ENCODE measurements around the gene PCDHGA2.

DNA sequence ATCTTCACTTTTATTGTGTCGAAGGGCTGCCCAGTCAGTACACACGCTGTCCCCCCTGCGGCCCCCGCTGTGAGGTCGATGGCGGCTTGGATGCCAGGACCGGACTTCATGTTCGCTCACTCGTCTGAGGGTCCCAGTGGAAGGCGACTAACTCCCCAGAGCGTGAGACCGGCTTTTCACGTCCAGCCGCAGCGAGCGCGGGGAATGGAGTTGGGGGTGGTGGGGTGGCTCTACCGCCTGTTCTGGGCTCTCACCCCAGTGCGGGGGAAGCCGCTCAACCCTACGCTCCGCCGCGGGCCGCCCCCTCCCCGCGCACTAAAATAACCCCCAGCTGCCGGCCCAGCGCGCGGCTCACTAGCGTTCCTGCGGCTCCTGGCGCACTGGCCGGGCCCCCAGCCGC, 34.8 kb upstream of the PCDHGA2 start, which contains the start of gene SLC25A2:
- TF ChIP-seq, protein P1, sequence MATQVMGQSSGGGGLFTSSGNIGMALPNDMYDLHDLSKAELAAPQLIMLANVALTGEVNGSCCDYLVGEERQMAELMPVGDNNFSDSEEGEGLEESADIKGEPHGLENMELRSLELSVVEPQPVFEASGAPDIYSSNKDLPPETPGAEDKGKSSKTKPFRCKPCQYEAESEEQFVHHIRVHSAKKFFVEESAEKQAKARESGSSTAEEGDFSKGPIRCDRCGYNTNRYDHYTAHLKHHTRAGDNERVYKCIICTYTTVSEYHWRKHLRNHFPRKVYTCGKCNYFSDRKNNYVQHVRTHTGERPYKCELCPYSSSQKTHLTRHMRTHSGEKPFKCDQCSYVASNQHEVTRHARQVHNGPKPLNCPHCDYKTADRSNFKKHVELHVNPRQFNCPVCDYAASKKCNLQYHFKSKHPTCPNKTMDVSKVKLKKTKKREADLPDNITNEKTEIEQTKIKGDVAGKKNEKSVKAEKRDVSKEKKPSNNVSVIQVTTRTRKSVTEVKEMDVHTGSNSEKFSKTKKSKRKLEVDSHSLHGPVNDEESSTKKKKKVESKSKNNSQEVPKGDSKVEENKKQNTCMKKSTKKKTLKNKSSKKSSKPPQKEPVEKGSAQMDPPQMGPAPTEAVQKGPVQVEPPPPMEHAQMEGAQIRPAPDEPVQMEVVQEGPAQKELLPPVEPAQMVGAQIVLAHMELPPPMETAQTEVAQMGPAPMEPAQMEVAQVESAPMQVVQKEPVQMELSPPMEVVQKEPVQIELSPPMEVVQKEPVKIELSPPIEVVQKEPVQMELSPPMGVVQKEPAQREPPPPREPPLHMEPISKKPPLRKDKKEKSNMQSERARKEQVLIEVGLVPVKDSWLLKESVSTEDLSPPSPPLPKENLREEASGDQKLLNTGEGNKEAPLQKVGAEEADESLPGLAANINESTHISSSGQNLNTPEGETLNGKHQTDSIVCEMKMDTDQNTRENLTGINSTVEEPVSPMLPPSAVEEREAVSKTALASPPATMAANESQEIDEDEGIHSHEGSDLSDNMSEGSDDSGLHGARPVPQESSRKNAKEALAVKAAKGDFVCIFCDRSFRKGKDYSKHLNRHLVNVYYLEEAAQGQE (tag by site-specific recombination; IDR thresholded peaks at IDR 0.05): no peak
- TF ChIP-seq, protein P2, sequence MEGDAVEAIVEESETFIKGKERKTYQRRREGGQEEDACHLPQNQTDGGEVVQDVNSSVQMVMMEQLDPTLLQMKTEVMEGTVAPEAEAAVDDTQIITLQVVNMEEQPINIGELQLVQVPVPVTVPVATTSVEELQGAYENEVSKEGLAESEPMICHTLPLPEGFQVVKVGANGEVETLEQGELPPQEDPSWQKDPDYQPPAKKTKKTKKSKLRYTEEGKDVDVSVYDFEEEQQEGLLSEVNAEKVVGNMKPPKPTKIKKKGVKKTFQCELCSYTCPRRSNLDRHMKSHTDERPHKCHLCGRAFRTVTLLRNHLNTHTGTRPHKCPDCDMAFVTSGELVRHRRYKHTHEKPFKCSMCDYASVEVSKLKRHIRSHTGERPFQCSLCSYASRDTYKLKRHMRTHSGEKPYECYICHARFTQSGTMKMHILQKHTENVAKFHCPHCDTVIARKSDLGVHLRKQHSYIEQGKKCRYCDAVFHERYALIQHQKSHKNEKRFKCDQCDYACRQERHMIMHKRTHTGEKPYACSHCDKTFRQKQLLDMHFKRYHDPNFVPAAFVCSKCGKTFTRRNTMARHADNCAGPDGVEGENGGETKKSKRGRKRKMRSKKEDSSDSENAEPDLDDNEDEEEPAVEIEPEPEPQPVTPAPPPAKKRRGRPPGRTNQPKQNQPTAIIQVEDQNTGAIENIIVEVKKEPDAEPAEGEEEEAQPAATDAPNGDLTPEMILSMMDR (tag by site-specific recombination; IDR thresholded peaks at IDR 0.05): no peak
- TF ChIP-seq, protein P3, sequence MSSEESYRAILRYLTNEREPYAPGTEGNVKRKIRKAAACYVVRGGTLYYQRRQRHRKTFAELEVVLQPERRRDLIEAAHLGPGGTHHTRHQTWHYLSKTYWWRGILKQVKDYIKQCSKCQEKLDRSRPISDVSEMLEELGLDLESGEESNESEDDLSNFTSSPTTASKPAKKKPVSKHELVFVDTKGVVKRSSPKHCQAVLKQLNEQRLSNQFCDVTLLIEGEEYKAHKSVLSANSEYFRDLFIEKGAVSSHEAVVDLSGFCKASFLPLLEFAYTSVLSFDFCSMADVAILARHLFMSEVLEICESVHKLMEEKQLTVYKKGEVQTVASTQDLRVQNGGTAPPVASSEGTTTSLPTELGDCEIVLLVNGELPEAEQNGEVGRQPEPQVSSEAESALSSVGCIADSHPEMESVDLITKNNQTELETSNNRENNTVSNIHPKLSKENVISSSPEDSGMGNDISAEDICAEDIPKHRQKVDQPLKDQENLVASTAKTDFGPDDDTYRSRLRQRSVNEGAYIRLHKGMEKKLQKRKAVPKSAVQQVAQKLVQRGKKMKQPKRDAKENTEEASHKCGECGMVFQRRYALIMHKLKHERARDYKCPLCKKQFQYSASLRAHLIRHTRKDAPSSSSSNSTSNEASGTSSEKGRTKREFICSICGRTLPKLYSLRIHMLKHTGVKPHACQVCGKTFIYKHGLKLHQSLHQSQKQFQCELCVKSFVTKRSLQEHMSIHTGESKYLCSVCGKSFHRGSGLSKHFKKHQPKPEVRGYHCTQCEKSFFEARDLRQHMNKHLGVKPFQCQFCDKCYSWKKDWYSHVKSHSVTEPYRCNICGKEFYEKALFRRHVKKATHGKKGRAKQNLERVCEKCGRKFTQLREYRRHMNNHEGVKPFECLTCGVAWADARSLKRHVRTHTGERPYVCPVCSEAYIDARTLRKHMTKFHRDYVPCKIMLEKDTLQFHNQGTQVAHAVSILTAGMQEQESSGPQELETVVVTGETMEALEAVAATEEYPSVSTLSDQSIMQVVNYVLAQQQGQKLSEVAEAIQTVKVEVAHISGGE (tag by site-specific recombination; conservative IDR thresholded peaks at IDR 0.05; ENCODE audit: low read depth): no peak

Measured in HEK293 (cell line).